SU-DHL-6 (cell line): ENCODE measurements around the gene LRRC56.

Experiments
- H2AFZ ChIP-seq: fragments of 200-600 bp; sonication (generic); 2 replicates; pipeline ENCODE4 v1.6.1; 2014; ENCODE audit warnings: low read depth, mild to moderate bottlenecking, moderate library complexity, mixed read lengths, antibody characterized with exemption, low read length; ENCODE audit not compliant: severe bottlenecking
- H3F3A ChIP-seq: fragments of 200-600 bp; shearing (Covaris generic); 2 replicates; pipeline ENCODE4 v1.6.0; 2016; ENCODE audit warnings: antibody characterized with exemption, mild to moderate bottlenecking; ENCODE audit not compliant: insufficient read depth
- H3K27ac ChIP-seq: fragments of 200-600 bp; sonication (generic); 2 replicates; pipeline ENCODE4 v1.5.1; 2016; ENCODE audit warnings: low read depth, mild to moderate bottlenecking, low read length, moderate library complexity, mixed read lengths
- H3K27me3 ChIP-seq: fragments of 200-600 bp; sonication (generic), shearing (Covaris generic); 2 replicates; pipeline ENCODE4 v1.6.0; 2014; ENCODE audit warnings: mild to moderate bottlenecking, low read length
- H3K36me3 ChIP-seq: fragments of 200-600 bp; sonication (generic); 2 replicates; pipeline ENCODE4 v1.6.1; 2014; ENCODE audit warnings: mild to moderate bottlenecking, low read length, mixed read lengths
- H3K4me2 ChIP-seq: fragments of 300-600, 200-600 bp; shearing (Covaris generic), sonication (generic); 2 replicates; pipeline ENCODE4 v1.6.0; 2014; ENCODE audit warnings: low read length, low read depth, mild to moderate bottlenecking; ENCODE audit not compliant: poor library complexity, severe bottlenecking
- H3K4me3 ChIP-seq: fragments of 200-600 bp; sonication (generic); 2 replicates; pipeline ENCODE4 v1.5.1; 2014; ENCODE audit warnings: antibody characterized with exemption, low read length, mild to moderate bottlenecking, mixed read lengths; ENCODE audit not compliant: insufficient read depth, poor library complexity, severe bottlenecking
- H3K79me2 ChIP-seq: fragments of 200-600 bp; sonication (generic); 2 replicates; pipeline ENCODE4 v1.6.1; 2014; ENCODE audit warnings: mild to moderate bottlenecking, low read length, moderate library complexity; ENCODE audit not compliant: insufficient read depth
- H3K9ac ChIP-seq: fragments of 200-600 bp; sonication (generic); 2 replicates; pipeline ENCODE4 v1.7.0; 2014; ENCODE audit warnings: mild to moderate bottlenecking, low read length
- H3K9me2 ChIP-seq: fragments of 200-600 bp; sonication (generic); replicated peaks from 2 replicates; pipeline ENCODE4 v1.6.1; 2014; ENCODE audit warnings: low read length; ENCODE audit not compliant: insufficient read depth
- H3K9me3 ChIP-seq: fragments of 200-600 bp; sonication (generic); 2 replicates; pipeline ENCODE4 v1.6.1; 2014; ENCODE audit warnings: low read length, mixed read lengths; ENCODE audit not compliant: insufficient read depth
- H4K20me1 ChIP-seq: fragments of 200-600 bp; sonication (generic); 2 replicates; pipeline ENCODE4 v1.6.1; 2014; ENCODE audit warnings: low read depth, mild to moderate bottlenecking, antibody characterized with exemption, low read length, moderate library complexity, mixed read lengths
- CTCF ChIP-seq: fragments of 200-600 bp; sonication (generic); IDR thresholded peaks from one replicate; pipeline ENCODE4 v1.5.1; 2017; ENCODE audit warnings: antibody characterized with exemption, mild to moderate bottlenecking, low read length, moderate library complexity; ENCODE audit not compliant: insufficient read depth, poor library complexity, severe bottlenecking
- EZH2phosphoT487 ChIP-seq: fragments of 200-600 bp; sonication (generic), shearing (Covaris generic); conservative IDR thresholded peaks from 2 replicates; pipeline ENCODE4 v1.6.1; 2018; ENCODE audit warnings: mild to moderate bottlenecking, antibody characterized with exemption, low read length, moderate library complexity, mixed read lengths

Gene LRRC56

DNA sequence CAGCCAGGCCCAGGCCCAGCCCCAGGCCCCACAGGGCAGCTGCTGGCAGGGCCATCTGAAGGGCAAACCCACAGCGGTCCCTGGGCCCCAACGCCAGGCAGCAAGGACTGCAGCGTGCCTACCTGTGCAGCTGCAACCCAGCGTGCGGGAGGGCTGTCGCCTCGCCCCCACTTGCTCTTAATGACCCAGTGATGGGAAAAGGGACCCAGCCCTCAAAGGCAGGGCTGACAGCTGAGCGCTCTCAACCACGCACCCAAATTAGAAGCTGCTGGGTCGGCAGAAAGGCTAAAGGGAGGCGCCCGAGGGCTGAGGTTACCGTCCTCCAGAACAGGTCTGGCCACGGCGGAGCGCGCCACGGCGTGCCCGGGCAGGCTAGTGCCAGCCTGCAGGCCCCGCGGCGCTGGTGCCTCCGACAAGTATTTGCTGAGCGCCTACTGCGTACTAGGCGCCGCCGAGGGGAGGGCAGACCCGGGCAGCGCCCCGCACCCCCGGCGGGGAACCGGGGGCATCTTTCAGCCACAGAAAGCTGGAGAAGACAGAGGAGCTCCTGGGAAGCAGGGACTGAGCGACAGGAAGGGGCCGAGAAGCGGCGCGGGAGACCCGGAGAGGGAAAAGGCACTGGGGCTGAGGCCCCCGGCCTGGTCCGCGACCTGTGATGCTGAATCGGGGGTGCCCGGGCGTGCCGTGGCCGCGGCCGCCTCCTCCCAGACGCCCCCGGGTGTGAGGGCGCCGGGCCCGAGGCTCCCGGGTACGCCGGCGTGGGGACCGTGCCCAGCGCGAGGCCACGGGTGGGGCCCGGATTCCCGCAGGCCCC, 2.7 kb upstream of the LRRC56 start:
- TF ChIP-seq CTCF (peak; percentile 15), EZH2phosphoT487 (no peak)
- Histone ChIP-seq H3K36me3 (no peaks in the 10 kb centered on the region), H2AFZ (peak overlapping the region; percentile 1), H3K9ac (peak overlapping the region; percentile 78), H3K27me3 (no peaks in the 10 kb centered on the region), H3K79me2 (peaks cover 12% of the 10 kb centered on the region), H3K27ac (peak overlapping the region; percentile 63), H3K9me3 (no peaks in the 10 kb centered on the region), H3K9me2 (no peaks in the 10 kb centered on the region), H4K20me1 (no peaks in the 10 kb centered on the region), H3F3A (peaks cover 11% of the 10 kb centered on the region), H3K4me3 (peak overlapping the region; percentile 73), H3K4me2 (peak overlapping the region; percentile 71)

- Histone ChIP-seq H3K36me3 (no peaks in the 10 kb centered on the region), H2AFZ (no peak overlapping the region), H3K79me2 (peaks cover 12% of the 10 kb centered on the region), H3K4me3 (peak overlapping the region; percentile 73), H3K27ac (peak overlapping the region; percentile 63), H3K9me2 (no peaks in the 10 kb centered on the region), H3K9ac (peak overlapping the region; percentile 78), H3K9me3 (no peaks in the 10 kb centered on the region), H4K20me1 (no peaks in the 10 kb centered on the region), H3K27me3 (no peaks in the 10 kb centered on the region), H3K4me2 (peak overlapping the region; percentile 71), H3F3A (peaks cover 11% of the 10 kb centered on the region)
- TF ChIP-seq CTCF = no peak
- no peak for TF ChIP-seq EZH2phosphoT487
Measured at GRCh38 chr11:535210-535518, 2.2 kb upstream of the LRRC56 start.

GRCh38 chr11:535519-536454, 1.5 kb upstream of the LRRC56 start, which contains the start of gene HRAS:
Gene HRAS (minus strand): TSS chr11:535576.
- Histone ChIP-seq H3K9me3 (no peaks in the 10 kb centered on the region), H3K9ac (peak within 1 kb of the TSS; percentile 78), H3K27ac (peak within 1 kb of the TSS; percentile 90), H3K4me2 (peak within 1 kb of the TSS; percentile 73), H4K20me1 (no peaks in the 10 kb centered on the region), H3K27me3 (no peaks in the 10 kb centered on the region), H3K36me3 (no peaks in the 10 kb centered on the region), H3F3A (peaks cover 11% of the 10 kb centered on the region), H2AFZ (peak within 1 kb of the TSS; percentile 55), H3K9me2 (no peaks in the 10 kb centered on the region), H3K79me2 (peaks cover 12% of the 10 kb centered on the region), H3K4me3 (peak within 1 kb of the TSS; percentile 73)
- TF ChIP-seq EZH2phosphoT487 = no peak
- TF ChIP-seq CTCF = no peak
